Measurements from ENCODE around the gene PLXDC1.

The PLXDC1 gene

GRCh38 chr17:39108461-39109375 is 42.7 kb downstream of the PLXDC1 start:
- TF ChIP-seq TAF1 (IDR thresholded peaks at IDR 0.05; ENCODE audit: low read depth, low read length) (no peak), POLR2AphosphoS5 (IDR thresholded peaks at IDR 0.05; ENCODE audit: low read depth, low read length) (no peak), SPI1 (IDR thresholded peaks at IDR 0.05; ENCODE audit: low read depth, low read length) (no peak), POLR2A (IDR thresholded peaks at IDR 0.05; ENCODE audit: low read depth, low read length) (no peak), PAX5 (IDR thresholded peaks at IDR 0.05; ENCODE audit: insufficient read depth, low read length, severe bottlenecking) (no peak), POU2F2 (IDR thresholded peaks at IDR 0.05; ENCODE audit: low read depth, low read length) (no peak)
- FAIRE-seq, result no peak
- no peak for DNase-seq (ENCODE audit: insufficient read length, low spot score)

GRCh38 chr17:39107973-39108372 is 43.5 kb downstream of the PLXDC1 start:
- no peak for FAIRE-seq
- DNase-seq (ENCODE audit: insufficient read length, low spot score), result no peak
- TF ChIP-seq SPI1 (IDR thresholded peaks at IDR 0.05; ENCODE audit: low read depth, low read length) (no peak), POLR2A (IDR thresholded peaks at IDR 0.05; ENCODE audit: low read depth, low read length) (no peak), TAF1 (IDR thresholded peaks at IDR 0.05; ENCODE audit: low read depth, low read length) (no peak)

GRCh38 chr17:39107155-39107554 is 44.3 kb downstream of the PLXDC1 start:
- no peak for TF ChIP-seq POU2F2 (IDR thresholded peaks at IDR 0.05; ENCODE audit: low read depth, low read length)
- no peak for TF ChIP-seq POLR2A (IDR thresholded peaks at IDR 0.05; ENCODE audit: low read depth, low read length)
- TF ChIP-seq SPI1 (IDR thresholded peaks at IDR 0.05; ENCODE audit: low read depth, low read length), result no peak
- no peak for TF ChIP-seq POLR2AphosphoS5 (IDR thresholded peaks at IDR 0.05; ENCODE audit: low read depth, low read length)
- TF ChIP-seq PAX5 (IDR thresholded peaks at IDR 0.05; ENCODE audit: insufficient read depth, low read length, severe bottlenecking), result no peak
- no peak for TF ChIP-seq TAF1 (IDR thresholded peaks at IDR 0.05; ENCODE audit: low read depth, low read length)
- DNase-seq (ENCODE audit: insufficient read length, low spot score), result no peak

GRCh38 chr17:39105705-39106104 is 45.7 kb downstream of the PLXDC1 start:
- FAIRE-seq, result no peak
- no peak for DNase-seq (ENCODE audit: insufficient read length, low spot score)
- TF ChIP-seq SPI1 (IDR thresholded peaks at IDR 0.05; ENCODE audit: low read depth, low read length), result no peak
- TF ChIP-seq POLR2A (IDR thresholded peaks at IDR 0.05; ENCODE audit: low read depth, low read length), result no peak
- no peak for TF ChIP-seq POLR2AphosphoS5 (IDR thresholded peaks at IDR 0.05; ENCODE audit: low read depth, low read length)
- no peak for TF ChIP-seq POU2F2 (IDR thresholded peaks at IDR 0.05; ENCODE audit: low read depth, low read length)
- TF ChIP-seq TAF1 (IDR thresholded peaks at IDR 0.05; ENCODE audit: low read depth, low read length), result no peak
- TF ChIP-seq PAX5 (IDR thresholded peaks at IDR 0.05; ENCODE audit: insufficient read depth, low read length, severe bottlenecking), result no peak

More at GRCh38 chr17:39107155-39107554, 44.3 kb downstream of the PLXDC1 start:
- FAIRE-seq, result no peak

DNA sequence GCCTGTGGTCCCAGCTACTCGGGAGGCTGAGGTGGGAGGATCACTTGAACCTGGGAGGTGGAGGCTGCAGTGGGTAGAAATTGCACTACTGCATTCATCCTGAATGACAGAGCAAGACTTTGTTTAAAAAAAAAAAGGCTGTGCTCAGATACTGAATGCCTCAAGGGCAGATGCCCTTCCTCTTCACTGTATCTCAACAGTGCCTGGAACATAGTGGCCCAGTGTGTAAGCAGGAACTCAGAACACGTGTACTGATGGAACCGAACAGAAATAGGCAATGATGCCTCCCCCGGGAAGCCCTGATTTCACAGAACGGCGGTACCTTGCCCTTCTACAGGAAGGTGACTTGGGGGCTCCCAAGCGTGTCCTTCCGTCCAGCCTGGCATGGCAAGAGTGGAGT is 46.8 kb downstream of the PLXDC1 start:
- no peak for FAIRE-seq
- no peak for DNase-seq (ENCODE audit: insufficient read length, low spot score)
- TF ChIP-seq PAX5 (IDR thresholded peaks at IDR 0.05; ENCODE audit: insufficient read depth, low read length, severe bottlenecking) (no peak), TAF1 (IDR thresholded peaks at IDR 0.05; ENCODE audit: low read depth, low read length) (no peak), SPI1 (IDR thresholded peaks at IDR 0.05; ENCODE audit: low read depth, low read length) (no peak), POLR2AphosphoS5 (IDR thresholded peaks at IDR 0.05; ENCODE audit: low read depth, low read length) (no peak), POLR2A (IDR thresholded peaks at IDR 0.05; ENCODE audit: low read depth, low read length) (no peak), POU2F2 (IDR thresholded peaks at IDR 0.05; ENCODE audit: low read depth, low read length) (no peak)

DNA sequence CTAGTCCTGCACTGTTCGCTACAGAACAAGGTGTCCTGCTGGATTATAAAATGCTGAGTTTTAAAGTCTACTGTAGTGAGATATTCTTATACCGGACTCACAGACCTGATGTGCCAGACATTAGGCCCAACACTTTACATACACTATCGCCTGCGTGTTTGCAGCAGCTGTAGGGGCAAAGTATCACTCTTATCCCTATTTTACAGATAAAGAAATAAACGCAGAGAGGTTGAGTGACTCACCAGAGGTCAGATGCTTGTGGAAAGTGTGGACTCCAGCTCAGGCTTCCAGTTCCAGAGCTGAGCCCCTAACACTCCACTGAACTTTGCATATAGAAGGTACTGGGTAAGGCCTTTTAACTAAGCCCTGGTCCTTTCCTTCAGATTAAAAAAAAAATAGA is 47.4 kb downstream of the PLXDC1 start:
- DNase-seq (ENCODE audit: insufficient read length, low spot score) (no peak), FAIRE-seq (no peak)
- TF ChIP-seq SPI1 (IDR thresholded peaks at IDR 0.05; ENCODE audit: low read depth, low read length) (no peak), POU2F2 (IDR thresholded peaks at IDR 0.05; ENCODE audit: low read depth, low read length) (no peak), TAF1 (IDR thresholded peaks at IDR 0.05; ENCODE audit: low read depth, low read length) (no peak), PAX5 (IDR thresholded peaks at IDR 0.05; ENCODE audit: insufficient read depth, low read length, severe bottlenecking) (no peak), POLR2AphosphoS5 (IDR thresholded peaks at IDR 0.05; ENCODE audit: low read depth, low read length) (no peak), POLR2A (IDR thresholded peaks at IDR 0.05; ENCODE audit: low read depth, low read length) (no peak)

- TF ChIP-seq TAF1 (IDR thresholded peaks at IDR 0.05; ENCODE audit: low read depth, low read length), result no peak
- TF ChIP-seq POLR2A (IDR thresholded peaks at IDR 0.05; ENCODE audit: low read depth, low read length), result no peak
- no peak for TF ChIP-seq POU2F2 (IDR thresholded peaks at IDR 0.05; ENCODE audit: low read depth, low read length)
- no peak for TF ChIP-seq POLR2AphosphoS5 (IDR thresholded peaks at IDR 0.05; ENCODE audit: low read depth, low read length)
- FAIRE-seq (no peak), DNase-seq (ENCODE audit: insufficient read length, low spot score) (no peak)
Observed at GRCh38 chr17:39101091-39101490, 50.3 kb downstream of the PLXDC1 start.

DNA sequence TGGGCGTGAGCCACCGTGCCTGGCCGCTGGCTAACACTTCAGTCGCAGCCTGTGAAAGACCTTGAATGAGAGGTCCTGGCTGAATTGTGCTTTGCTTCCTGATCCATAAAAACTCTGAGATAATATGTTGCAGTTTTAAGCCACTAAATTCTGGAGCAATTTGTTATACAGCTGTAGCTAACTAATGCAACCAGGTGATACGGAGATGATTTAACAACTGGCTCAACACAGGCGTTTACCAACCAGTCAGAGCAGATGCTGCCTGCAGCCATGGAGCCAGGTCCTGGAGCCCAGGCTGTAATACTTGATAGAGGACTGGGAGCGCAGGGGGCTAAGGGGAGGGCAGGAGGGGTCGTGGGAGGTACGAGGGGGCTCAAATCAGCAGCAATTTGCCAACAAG is 50.9 kb downstream of the PLXDC1 start:
- TF ChIP-seq SPI1 (IDR thresholded peaks at IDR 0.05; ENCODE audit: low read depth, low read length), result no peak
- TF ChIP-seq PAX5 (IDR thresholded peaks at IDR 0.05; ENCODE audit: insufficient read depth, low read length, severe bottlenecking), result no peak
- no peak for TF ChIP-seq POLR2A (IDR thresholded peaks at IDR 0.05; ENCODE audit: low read depth, low read length)
- TF ChIP-seq TAF1 (IDR thresholded peaks at IDR 0.05; ENCODE audit: low read depth, low read length), result no peak
- no peak for TF ChIP-seq POLR2AphosphoS5 (IDR thresholded peaks at IDR 0.05; ENCODE audit: low read depth, low read length)
- TF ChIP-seq POU2F2 (IDR thresholded peaks at IDR 0.05; ENCODE audit: low read depth, low read length), result no peak
- FAIRE-seq (no peak), DNase-seq (ENCODE audit: insufficient read length, low spot score) (no peak)

DNA sequence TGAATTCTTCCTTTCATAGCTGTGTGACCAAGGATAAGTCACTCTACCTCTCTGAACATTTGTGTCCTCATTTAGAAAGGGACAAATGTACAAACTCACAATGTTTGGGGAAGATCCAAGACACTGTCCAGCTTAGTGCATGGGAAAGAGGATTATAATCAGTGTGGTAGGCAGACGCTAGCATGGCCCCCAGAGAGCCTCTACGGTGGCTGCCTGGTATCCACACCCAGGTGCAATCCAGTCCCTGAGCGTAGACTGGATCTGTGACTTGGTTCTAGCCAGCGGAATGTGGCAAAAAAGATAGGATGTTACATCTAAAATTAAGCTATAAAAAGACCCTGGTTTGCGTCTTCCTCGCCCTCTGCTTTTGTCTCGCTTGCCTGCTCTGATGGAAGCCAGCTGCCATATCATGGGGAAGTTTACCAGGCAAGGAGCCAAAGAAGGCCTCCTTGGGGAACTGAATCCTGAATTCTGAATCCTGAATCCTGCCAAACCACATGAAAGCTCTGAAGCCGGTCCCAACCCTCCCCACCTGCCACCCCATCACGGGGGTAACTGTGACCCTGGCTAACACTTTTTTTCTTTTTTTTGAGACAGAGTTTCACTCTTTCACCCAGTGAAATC is 51.7 kb downstream of the PLXDC1 start:
- TF ChIP-seq POU2F2 (IDR thresholded peaks at IDR 0.05; ENCODE audit: low read depth, low read length), result no peak
- no peak for TF ChIP-seq POLR2AphosphoS5 (IDR thresholded peaks at IDR 0.05; ENCODE audit: low read depth, low read length)
- no peak for TF ChIP-seq PAX5 (IDR thresholded peaks at IDR 0.05; ENCODE audit: insufficient read depth, low read length, severe bottlenecking)
- TF ChIP-seq TAF1 (IDR thresholded peaks at IDR 0.05; ENCODE audit: low read depth, low read length), result no peak
- TF ChIP-seq SPI1 (IDR thresholded peaks at IDR 0.05; ENCODE audit: low read depth, low read length), result no peak
- no peak for TF ChIP-seq POLR2A (IDR thresholded peaks at IDR 0.05; ENCODE audit: low read depth, low read length)
- FAIRE-seq (no peak), DNase-seq (ENCODE audit: insufficient read length, low spot score) (no peak)

Data from GM12891 (cell line).